ENCODE results near the gene CHPF2.

The CHPF2 gene

DNA sequence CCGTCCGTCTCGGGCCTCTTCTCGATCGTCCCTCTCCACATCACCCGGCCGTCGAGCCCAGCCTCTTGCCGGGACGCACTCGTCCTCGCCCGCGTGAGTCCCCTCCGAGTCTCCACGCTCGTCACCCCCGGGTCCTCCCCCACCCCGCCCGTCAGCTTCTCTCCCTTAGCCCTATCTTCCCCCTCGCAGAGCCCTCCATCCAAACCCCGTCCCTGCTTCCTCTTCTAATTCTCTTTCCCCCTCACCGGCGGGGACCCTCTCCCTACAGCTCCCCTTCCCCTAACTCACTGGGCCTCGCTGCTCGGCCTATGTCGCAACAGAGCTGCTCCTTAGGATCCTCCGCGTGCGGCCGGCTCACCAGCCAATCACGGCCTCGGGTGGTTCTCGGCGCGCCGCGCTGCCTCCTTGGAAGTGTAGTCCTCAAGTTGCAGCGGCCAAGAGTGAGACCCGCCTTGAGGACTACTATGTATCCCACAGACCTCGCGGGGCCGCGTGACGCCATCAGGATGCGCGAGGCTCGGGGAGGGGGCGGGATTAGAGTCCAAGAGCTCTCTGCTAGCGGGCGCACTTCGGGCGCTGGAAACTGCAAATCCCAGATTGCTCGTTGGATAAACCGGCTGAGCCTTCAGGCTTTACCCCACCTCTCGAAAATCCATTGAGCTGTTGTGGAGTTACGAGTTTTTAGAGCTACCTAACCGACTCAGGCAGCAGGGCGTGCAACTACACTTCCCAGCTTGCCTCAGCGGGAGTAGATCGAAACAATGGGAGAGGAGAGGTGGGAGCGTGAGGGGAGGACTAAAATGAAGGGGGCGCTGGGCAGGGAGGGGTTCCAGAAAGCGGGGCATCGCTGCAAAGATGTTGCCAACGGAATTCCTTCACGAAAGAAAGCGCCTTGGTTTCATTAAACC is 5.2 kb upstream of the CHPF2 start, which contains the start of gene ABCF2:
TSS of gene ABCF2 (minus strand) at position 331 of the 908 bp plus-strand sequence. CDS start 747 bp downstream, outside the sequence.
- no peak within 1 kb of the TSS for H2AK5ac ChIP-seq (ENCODE audit: low read length)
- peaks cover 5% of the 10 kb centered on the region for H3K36me3 ChIP-seq (ENCODE audit: control insufficient read depth, insufficient read depth, low read length)
- no peak within 1 kb of the TSS for H2BK15ac ChIP-seq (replicated peaks; ENCODE audit: low read depth)
- peak within 1 kb of the TSS; percentile 82 for H4K8ac ChIP-seq (ENCODE audit: low read depth, low read length)
- H3K56ac ChIP-seq (ENCODE audit: low read length), result peak within 1 kb of the TSS; percentile 95
- H3K27ac ChIP-seq (ENCODE audit: low read depth, low read length), result peak within 1 kb of the TSS; percentile 96
- H3K4ac ChIP-seq (ENCODE audit: low read depth, low read length), result peak within 1 kb of the TSS; percentile 27
- peak within 1 kb of the TSS; percentile 89 for H3K4me3 ChIP-seq (ENCODE audit: low read length)
- peak within 1 kb of the TSS; percentile 56 for H4K5ac ChIP-seq (ENCODE audit: low read length)
- peak within 1 kb of the TSS; percentile 68 for H3K4me2 ChIP-seq (ENCODE audit: low read length)
- WGBS (ENCODE audit: extremely low coverage, insufficient coverage, low lambda C conversion rate), result no CpG with 5 or more reads among the region's 68 CpGs
- peaks cover 6% of the 10 kb centered on the region for H3K4me1 ChIP-seq (ENCODE audit: control insufficient read depth, low read depth, low read length)
- DNase-seq, result peak; percentile 100
- peaks cover 15% of the 10 kb centered on the region for H3K79me2 ChIP-seq (ENCODE audit: control insufficient read depth, insufficient read depth, low read length)
- H3K18ac ChIP-seq (ENCODE audit: low read length), result peak within 1 kb of the TSS; percentile 54
- H2BK120ac ChIP-seq (ENCODE audit: low read depth, low read length), result no peak within 1 kb of the TSS
- peak within 1 kb of the TSS; percentile 83 for H3K23ac ChIP-seq (ENCODE audit: low read length)
- H3K9ac ChIP-seq (ENCODE audit: low read length), result peak within 1 kb of the TSS; percentile 93
- H3K27me3 ChIP-seq (ENCODE audit: insufficient read depth, low read length, poor library complexity), result no peaks in the 10 kb centered on the region
- H2BK5ac ChIP-seq (ENCODE audit: low read length), result peak within 1 kb of the TSS; percentile 20
- peaks cover 11% of the 10 kb centered on the region for H3K79me1 ChIP-seq (ENCODE audit: low read length)

GRCh38 chr7:151228024-151228866 is 4.0 kb upstream of the CHPF2 start:
- H3K36me3 ChIP-seq (ENCODE audit: control insufficient read depth, insufficient read depth, low read length), result peaks cover 4% of the 10 kb centered on the region
- H3K56ac ChIP-seq (ENCODE audit: low read length), result peak overlapping the region; percentile 85
- no peak overlapping the region for H3K18ac ChIP-seq (ENCODE audit: low read length)
- DNase-seq, result no peak
- peaks cover 6% of the 10 kb centered on the region for H3K4me1 ChIP-seq (ENCODE audit: control insufficient read depth, low read depth, low read length)
- H3K4me3 ChIP-seq (ENCODE audit: low read length), result no peak overlapping the region
- H3K27ac ChIP-seq (ENCODE audit: low read depth, low read length), result peak overlapping the region; percentile 96
- H2AK5ac ChIP-seq (ENCODE audit: low read length), result no peak overlapping the region
- H3K79me2 ChIP-seq (ENCODE audit: control insufficient read depth, insufficient read depth, low read length), result peaks cover 18% of the 10 kb centered on the region
- no CpG with 5 or more reads among the region's 10 CpGs for WGBS (ENCODE audit: extremely low coverage, insufficient coverage, low lambda C conversion rate)
- no peaks in the 10 kb centered on the region for H3K27me3 ChIP-seq (ENCODE audit: insufficient read depth, low read length, poor library complexity)
- peak overlapping the region; percentile 56 for H4K5ac ChIP-seq (ENCODE audit: low read length)
- no peak overlapping the region for H4K8ac ChIP-seq (ENCODE audit: low read depth, low read length)
- peak overlapping the region; percentile 90 for H3K9ac ChIP-seq (ENCODE audit: low read length)
- peak overlapping the region; percentile 27 for H3K4ac ChIP-seq (ENCODE audit: low read depth, low read length)
- peaks cover 16% of the 10 kb centered on the region for H3K79me1 ChIP-seq (ENCODE audit: low read length)
- H2BK120ac ChIP-seq (ENCODE audit: low read depth, low read length), result no peak overlapping the region
- no peak overlapping the region for H2BK5ac ChIP-seq (ENCODE audit: low read length)
- H2BK15ac ChIP-seq (replicated peaks; ENCODE audit: low read depth), result no peak overlapping the region
- peak overlapping the region; percentile 64 for H3K4me2 ChIP-seq (ENCODE audit: low read length)
- no peak overlapping the region for H3K23ac ChIP-seq (ENCODE audit: low read length)

- peaks cover 8% of the 10 kb centered on the region for H3K4me1 ChIP-seq (ENCODE audit: control insufficient read depth, low read depth, low read length)
- H3K18ac ChIP-seq (ENCODE audit: low read length), result no peak overlapping the region
- no peak overlapping the region for H3K23ac ChIP-seq (ENCODE audit: low read length)
- H4K5ac ChIP-seq (ENCODE audit: low read length), result no peak overlapping the region
- H3K27ac ChIP-seq (ENCODE audit: low read depth, low read length), result no peak overlapping the region
- H3K79me1 ChIP-seq (ENCODE audit: low read length), result peaks cover 26% of the 10 kb centered on the region
- H3K36me3 ChIP-seq (ENCODE audit: control insufficient read depth, insufficient read depth, low read length), result peaks cover 3% of the 10 kb centered on the region
- peaks cover 28% of the 10 kb centered on the region for H3K79me2 ChIP-seq (ENCODE audit: control insufficient read depth, insufficient read depth, low read length)
- no peak overlapping the region for H4K8ac ChIP-seq (ENCODE audit: low read depth, low read length)
- H2BK15ac ChIP-seq (replicated peaks; ENCODE audit: low read depth), result no peak overlapping the region
- no peak for DNase-seq
- no peak overlapping the region for H2BK120ac ChIP-seq (ENCODE audit: low read depth, low read length)
- H3K9ac ChIP-seq (ENCODE audit: low read length), result no peak overlapping the region
- WGBS (ENCODE audit: extremely low coverage, insufficient coverage, low lambda C conversion rate), result no CpG with 5 or more reads among the region's 10 CpGs
- no peak overlapping the region for H2AK5ac ChIP-seq (ENCODE audit: low read length)
- no peaks in the 10 kb centered on the region for H3K27me3 ChIP-seq (ENCODE audit: insufficient read depth, low read length, poor library complexity)
- no peak overlapping the region for H2BK5ac ChIP-seq (ENCODE audit: low read length)
- H3K4ac ChIP-seq (ENCODE audit: low read depth, low read length), result no peak overlapping the region
- H3K4me2 ChIP-seq (ENCODE audit: low read length), result no peak overlapping the region
- H3K4me3 ChIP-seq (ENCODE audit: low read length), result no peak overlapping the region
- H3K56ac ChIP-seq (ENCODE audit: low read length), result no peak overlapping the region
Observed at GRCh38 chr7:151229249-151229648, 3.0 kb upstream of the CHPF2 start.

DNA sequence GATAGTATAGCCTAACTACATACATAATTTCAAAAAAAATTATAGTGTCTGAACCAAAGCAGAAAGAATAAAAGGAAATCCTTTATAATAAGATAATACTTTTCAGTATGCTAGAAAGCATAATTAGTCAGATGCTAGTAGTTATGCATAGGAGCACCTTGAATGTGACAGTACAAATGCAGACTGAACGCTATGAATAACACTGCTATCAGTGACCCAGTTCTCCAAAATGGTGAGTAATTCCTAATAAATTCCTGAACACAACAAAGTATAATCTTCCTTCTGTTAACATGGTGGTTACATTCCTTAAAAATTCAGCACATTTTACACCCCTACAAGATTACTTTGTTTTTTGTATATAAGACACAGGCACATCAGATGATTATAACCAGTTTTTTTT is 1.2 kb upstream of the CHPF2 start:
- Histone ChIP-seq H3K4me2 (ENCODE audit: low read length) (no peak overlapping the region), H3K9ac (ENCODE audit: low read length) (no peak overlapping the region), H2BK15ac (replicated peaks; ENCODE audit: low read depth) (no peak overlapping the region), H3K27ac (ENCODE audit: low read depth, low read length) (no peak overlapping the region), H3K4me1 (ENCODE audit: control insufficient read depth, low read depth, low read length) (peaks cover 4% of the 10 kb centered on the region), H2AK5ac (ENCODE audit: low read length) (no peak overlapping the region), H3K36me3 (ENCODE audit: control insufficient read depth, insufficient read depth, low read length) (peaks cover 2% of the 10 kb centered on the region), H3K27me3 (ENCODE audit: insufficient read depth, low read length, poor library complexity) (no peaks in the 10 kb centered on the region), H3K56ac (ENCODE audit: low read length) (no peak overlapping the region), H4K8ac (ENCODE audit: low read depth, low read length) (no peak overlapping the region), H3K4ac (ENCODE audit: low read depth, low read length) (no peak overlapping the region), H3K79me1 (ENCODE audit: low read length) (peaks cover 21% of the 10 kb centered on the region), H3K4me3 (ENCODE audit: low read length) (no peak overlapping the region), H2BK5ac (ENCODE audit: low read length) (no peak overlapping the region), H3K23ac (ENCODE audit: low read length) (no peak overlapping the region), H3K18ac (ENCODE audit: low read length) (no peak overlapping the region), H4K5ac (ENCODE audit: low read length) (no peak overlapping the region), H2BK120ac (ENCODE audit: low read depth, low read length) (no peak overlapping the region), H3K79me2 (ENCODE audit: control insufficient read depth, insufficient read depth, low read length) (peaks cover 20% of the 10 kb centered on the region)
- no peak for DNase-seq
- no CpG with 5 or more reads among the region's 1 CpG for WGBS (ENCODE audit: extremely low coverage, insufficient coverage, low lambda C conversion rate)

DNA sequence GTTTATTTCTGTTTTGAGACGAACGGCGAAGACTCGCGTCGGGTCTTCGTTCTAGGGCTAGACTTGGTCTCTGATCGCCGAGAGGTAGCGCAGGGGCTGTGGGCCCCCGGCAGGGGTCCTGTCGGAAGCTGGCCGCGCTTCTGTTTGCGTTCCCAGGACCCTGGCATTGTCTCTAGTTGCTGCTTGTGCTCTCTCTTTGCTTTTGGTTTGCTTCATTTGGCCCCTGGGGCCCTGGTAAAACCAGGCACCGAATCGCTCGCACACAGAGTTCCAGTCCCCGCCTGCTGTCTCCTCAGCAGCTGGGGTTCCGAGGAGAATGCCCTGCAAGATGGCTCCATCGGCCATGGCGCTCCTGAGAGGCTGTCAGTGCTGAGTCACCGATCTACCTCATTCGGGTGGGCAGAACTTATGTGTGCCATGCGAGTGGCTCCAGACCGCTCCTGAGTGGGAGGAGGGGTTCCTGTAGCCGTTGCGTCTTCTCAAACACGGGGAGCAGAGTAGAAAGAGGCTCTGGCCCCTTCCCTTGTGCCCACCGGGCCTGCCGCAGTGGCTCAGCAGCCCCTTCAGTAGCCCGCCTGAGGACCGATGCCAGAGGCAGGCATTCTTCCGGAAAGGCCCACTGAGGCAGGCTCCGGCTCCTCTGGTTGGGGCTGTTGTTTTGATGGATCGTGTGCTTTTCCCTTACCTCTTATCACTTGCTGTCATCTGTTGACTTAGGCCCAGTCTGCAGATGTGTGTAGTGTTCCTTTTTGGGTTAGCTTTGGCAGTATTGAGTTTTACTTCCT is 826 bp downstream of the CHPF2 start:
- Histone ChIP-seq H3K4me1 (ENCODE audit: control insufficient read depth, low read depth, low read length) (peaks cover 2% of the 10 kb centered on the region), H2BK15ac (replicated peaks; ENCODE audit: low read depth) (no peak overlapping the region), H3K4me3 (ENCODE audit: low read length) (peak overlapping the region; percentile 87), H3K18ac (ENCODE audit: low read length) (no peak overlapping the region), H3K27me3 (ENCODE audit: insufficient read depth, low read length, poor library complexity) (no peaks in the 10 kb centered on the region), H3K79me1 (ENCODE audit: low read length) (peaks cover 18% of the 10 kb centered on the region), H4K8ac (ENCODE audit: low read depth, low read length) (no peak overlapping the region), H3K4ac (ENCODE audit: low read depth, low read length) (peak overlapping the region; percentile 76), H3K4me2 (ENCODE audit: low read length) (peak overlapping the region; percentile 91), H3K36me3 (ENCODE audit: control insufficient read depth, insufficient read depth, low read length) (peaks cover 2% of the 10 kb centered on the region), H3K56ac (ENCODE audit: low read length) (peak overlapping the region; percentile 95), H4K5ac (ENCODE audit: low read length) (no peak overlapping the region), H2AK5ac (ENCODE audit: low read length) (no peak overlapping the region), H3K23ac (ENCODE audit: low read length) (peak overlapping the region; percentile 74), H2BK5ac (ENCODE audit: low read length) (no peak overlapping the region), H3K79me2 (ENCODE audit: control insufficient read depth, insufficient read depth, low read length) (peaks cover 14% of the 10 kb centered on the region), H3K9ac (ENCODE audit: low read length) (peak overlapping the region; percentile 94), H2BK120ac (ENCODE audit: low read depth, low read length) (no peak overlapping the region), H3K27ac (ENCODE audit: low read depth, low read length) (peak overlapping the region; percentile 18)
- no CpG with 5 or more reads among the region's 36 CpGs for WGBS (ENCODE audit: extremely low coverage, insufficient coverage, low lambda C conversion rate)
- peak; percentile 56 for DNase-seq

All from mesendoderm (in vitro differentiated cells).